ENCODE data around the gene MASTL. TPM values are rescaled to one million over a fixed set of nuclear protein-coding genes. Genes with fewer than 3 reads are reported as not detected.

The MASTL gene
- polyA plus RNA-seq, 3 donors: 0.65 to 4.9 (median 2.4) TPM

DNA sequence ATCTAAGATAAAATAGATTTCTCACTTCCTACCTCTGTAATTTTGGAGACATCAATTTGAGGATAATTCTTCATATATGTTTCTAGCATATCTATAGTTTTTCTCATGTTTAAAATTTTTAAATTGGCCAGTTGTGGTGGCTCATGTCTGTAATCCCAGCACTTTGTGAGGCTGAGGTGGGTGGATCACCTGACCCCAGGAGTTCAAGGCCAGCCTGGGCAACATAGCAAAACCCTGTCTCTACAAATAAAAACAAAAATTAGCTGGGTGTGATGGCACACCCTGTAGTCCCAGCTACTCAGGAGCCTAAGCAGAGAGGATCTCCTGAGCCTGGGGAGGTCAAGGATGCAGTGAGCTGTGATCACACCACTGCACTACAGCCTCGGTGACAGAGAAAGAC, 80.6 kb downstream of the MASTL start:
- peaks cover 10 to 12% of the 10 kb centered on the region in 2 donors for H3K4me1 ChIP-seq (ENCODE audit: control insufficient read depth in 1 of 2, insufficient read depth in 2 of 2, low read length in 2 of 2)

More for the DNA sequence above, 80.6 kb downstream of the MASTL start:
- no CpG with 5 or more reads among the region's 1 CpG for WGBS (ENCODE audit: insufficient coverage)
- Histone ChIP-seq H4K20me1 (ENCODE audit: insufficient read depth, low read length) (peaks cover 26% of the 10 kb centered on the region), H3K36me3 (replicated peaks in 1 of 2; ENCODE audit: control insufficient read depth in 1 of 2, insufficient read depth in 2 of 2, low read length in 2 of 2) (peaks cover 28 to 42% of the 10 kb centered on the region in 2 donors), H3K27ac (ENCODE audit: low read depth in 1 of 2, low read length in 2 of 2) (no peak overlapping the region), H2AFZ (ENCODE audit: insufficient read depth, low read depth, low read length, poor library complexity, severe bottlenecking) (no peak overlapping the region), H3K9ac (ENCODE audit: insufficient read depth, low read length, poor library complexity, severe bottlenecking) (no peak overlapping the region), H3K4me2 (replicated peaks; ENCODE audit: extremely low read depth, low read length, poor library complexity, severe bottlenecking) (no peak overlapping the region), H3K79me2 (ENCODE audit: insufficient read depth, low read length) (peaks cover 48% of the 10 kb centered on the region), H3K27me3 (ENCODE audit: control insufficient read depth in 2 of 2, insufficient read depth in 2 of 2, low read length in 2 of 2) (no peaks in the 10 kb centered on the region), H3K9me3 (replicated peaks in 1 of 2; ENCODE audit: control insufficient read depth in 1 of 2, insufficient read depth in 1 of 2, low read length in 2 of 2) (no peaks in the 10 kb centered on the region), H3K4me3 (replicated peaks in 1 of 3; ENCODE audit: low read depth in 2 of 3, low read length in 3 of 3) (no peak overlapping the region)
- no peak for DNase-seq
- peaks cover 26 to 31% of the 10 kb centered on the region in 2 donors for H3K36me3 Mint-ChIP-seq
- no peak overlapping the region for H3K27ac Mint-ChIP-seq
- TF ChIP-seq CTCF (IDR thresholded peaks at IDR 0.05): no peak
- H3K27me3 Mint-ChIP-seq (ENCODE audit: low read depth in 3 of 3): no peaks in the 10 kb centered on the region
- H3K4me3 Mint-ChIP-seq: no peak overlapping the region
- H3K4me1 Mint-ChIP-seq: peaks cover 9% of the 10 kb centered on the region
- intact Hi-C loops (cut with micrococcal nuclease): no loop called here
- H3K9me3 Mint-ChIP-seq: no peaks in the 10 kb centered on the region

Small RNA genes lying within 50 kb of the gene (small RNA-seq; reads per million reads assigned to genes)
- gene RNU2-24P (ENCODE audit: insufficient read length, low read depth) (3.3 reads per million, percentile 29 among the genes with 10 or more reads in this experiment), gene RNU7-12P (ENCODE audit: insufficient read length, low read depth) (not detected)

Other genes with a start within 250 kb of the MASTL start
- gene ANKRD26, start 54.9 kb upstream of the MASTL start, polyA plus RNA-seq: under 1 TPM; 0.36 to 0.73 (median 0.36) TPM
- gene YME1L1, start 968 bp upstream of the MASTL start, polyA plus RNA-seq: 10 to 100 TPM; 22.1 to 72.9 (median 64.6) TPM
- gene ACBD5, start 85.4 kb downstream of the MASTL start, polyA plus RNA-seq: 10 to 100 TPM; 13.6 to 17.5 (median 15.5) TPM

All from CD14-positive monocyte (primary cell).